Nephron progenitor cell (in vitro differentiated cells): ENCODE measurements around the gene UBXN1.

Experiments used
- DNase-seq: peaks from one replicate; pipeline ENCODE4 v3.0.0; 2021
- H3K27ac Mint-ChIP-seq: 2 replicates; pipeline ENCODE4 v1.8.0; 2021; ENCODE audit warnings: mild to moderate bottlenecking, moderate library complexity, mixed read lengths
- H3K27me3 Mint-ChIP-seq: 2 replicates; pipeline ENCODE4 v1.8.0; 2021; ENCODE audit warnings: mild to moderate bottlenecking, low read depth, mixed read lengths; ENCODE audit not compliant: poor library complexity
- H3K36me3 Mint-ChIP-seq: 2 replicates; pipeline ENCODE4 v1.8.0; 2021; ENCODE audit warnings: low read depth, mixed read lengths
- H3K4me1 Mint-ChIP-seq: 2 replicates; pipeline ENCODE4 v1.8.0; 2021; ENCODE audit warnings: mixed read lengths
- H3K4me3 Mint-ChIP-seq: 2 replicates; pipeline ENCODE4 v1.8.0; 2021; ENCODE audit warnings: mild to moderate bottlenecking, moderate library complexity, mixed read lengths
- H3K9me3 Mint-ChIP-seq: 2 replicates; pipeline ENCODE4 v1.8.0; 2021; ENCODE audit warnings: mild to moderate bottlenecking, moderate library complexity, mixed read lengths
- CTCF ChIP-seq: fragments of 200-600 bp; sonication (generic); IDR thresholded peaks from 2 replicates; pipeline ENCODE4 v1.5.0; 2021; ENCODE audit warnings: antibody characterized with exemption

Gene UBXN1

GRCh38 chr11:62627713-62628112, 51.2 kb downstream of the UBXN1 start:
- no peaks in the 10 kb centered on the region for H3K9me3 Mint-ChIP-seq
- H3K27me3 Mint-ChIP-seq: peaks cover 7% of the 10 kb centered on the region
- H3K36me3 Mint-ChIP-seq: peaks cover 72% of the 10 kb centered on the region
- no peak overlapping the region for H3K4me3 Mint-ChIP-seq
- TF ChIP-seq CTCF: no peak
- H3K27ac Mint-ChIP-seq: no peak overlapping the region
- no peaks in the 10 kb centered on the region for H3K4me1 Mint-ChIP-seq
- no peak for DNase-seq
